NCI-H2107 (cell line): ENCODE results near the gene MSRB2.
"Not testable (repeated sequence)": the region's sequence is repeated elsewhere in the genome, so short reads cannot be mapped to it uniquely, and the experiment has no call there.

Experiments used
- DNase-seq: peaks from one replicate; lab custom pipeline; 2025; lab: John Stamatoyannopoulos, UW

MSRB2 gene

DNA sequence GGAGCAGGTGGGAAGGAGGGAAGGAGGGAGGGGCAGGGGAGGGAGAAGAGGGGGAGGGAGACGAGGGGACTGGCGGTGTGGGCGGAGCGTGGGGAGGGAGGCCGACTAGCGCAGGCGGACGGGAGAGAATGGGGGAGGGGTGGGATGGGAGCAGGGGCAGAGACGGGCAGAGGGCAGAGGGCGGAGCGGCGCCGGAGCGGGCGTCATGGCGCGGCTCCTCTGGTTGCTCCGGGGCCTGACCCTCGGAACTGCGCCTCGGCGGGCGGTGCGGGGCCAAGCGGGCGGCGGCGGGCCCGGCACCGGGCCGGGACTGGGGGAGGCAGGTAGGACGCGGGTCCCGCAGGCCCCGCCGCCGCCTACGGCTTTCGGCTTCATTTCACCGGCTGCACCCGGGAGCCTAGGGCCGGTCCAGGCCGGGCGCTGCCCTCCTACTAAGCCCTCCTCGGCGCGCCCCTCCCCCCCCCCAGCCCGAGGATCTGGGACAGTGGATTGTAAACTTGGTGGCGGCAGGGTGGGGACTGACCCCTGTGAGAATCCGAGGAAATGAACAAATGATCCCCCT lies at the start of gene MSRB2:
Gene MSRB2 (plus strand): TSS at position 176 of the 562 bp plus-strand sequence. CDS start 30 bp downstream, at position 206.
- DNase-seq: peak; percentile 9

- DNase-seq: no peak
Measured at GRCh38 chr10:23046027-23046426, 49.4 kb upstream of the MSRB2 start.

GRCh38 chr10:23047201-23048050 lies 48.0 kb upstream of the MSRB2 start:
- DNase-seq: no peak

DNA sequence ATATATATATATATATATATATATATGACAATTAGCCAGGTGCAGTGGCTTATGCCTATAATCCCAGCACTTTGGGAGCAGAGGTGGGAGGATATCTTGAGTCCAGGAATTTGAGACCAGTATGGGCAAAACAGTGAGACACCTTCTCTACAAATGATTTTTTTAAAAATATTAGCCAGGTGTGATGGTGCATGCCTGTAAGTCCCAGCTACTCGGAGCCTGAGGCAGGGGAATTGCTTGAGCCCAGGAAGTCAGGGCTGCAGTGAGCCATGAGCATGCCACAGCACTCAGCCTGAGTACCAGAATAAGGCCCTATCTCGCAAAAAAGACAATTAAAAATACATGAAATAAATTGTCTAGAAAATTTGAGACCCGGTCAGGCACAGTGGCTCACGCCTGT lies 47.2 kb upstream of the MSRB2 start:
- no peak for DNase-seq

DNA sequence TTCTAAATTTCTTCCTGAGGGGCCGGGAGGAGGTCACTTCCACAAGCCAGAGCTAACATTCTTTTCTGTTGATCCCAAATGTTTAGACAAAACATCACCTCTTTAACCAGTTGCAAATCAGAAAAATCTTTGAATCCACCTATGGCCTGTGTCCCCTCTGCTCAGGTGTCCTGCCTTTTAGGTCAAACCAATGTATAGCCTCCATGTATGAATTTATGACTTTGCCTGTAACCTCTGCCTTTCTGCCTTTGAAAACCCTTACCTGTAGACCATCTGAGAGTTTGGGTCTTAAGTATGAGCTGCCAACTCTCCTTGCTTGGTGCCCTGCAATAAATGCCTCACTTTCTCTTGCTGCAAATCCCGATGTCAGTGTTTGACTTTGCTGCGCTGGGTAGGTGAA lies 44.1 kb upstream of the MSRB2 start:
- no peak for DNase-seq

DNA sequence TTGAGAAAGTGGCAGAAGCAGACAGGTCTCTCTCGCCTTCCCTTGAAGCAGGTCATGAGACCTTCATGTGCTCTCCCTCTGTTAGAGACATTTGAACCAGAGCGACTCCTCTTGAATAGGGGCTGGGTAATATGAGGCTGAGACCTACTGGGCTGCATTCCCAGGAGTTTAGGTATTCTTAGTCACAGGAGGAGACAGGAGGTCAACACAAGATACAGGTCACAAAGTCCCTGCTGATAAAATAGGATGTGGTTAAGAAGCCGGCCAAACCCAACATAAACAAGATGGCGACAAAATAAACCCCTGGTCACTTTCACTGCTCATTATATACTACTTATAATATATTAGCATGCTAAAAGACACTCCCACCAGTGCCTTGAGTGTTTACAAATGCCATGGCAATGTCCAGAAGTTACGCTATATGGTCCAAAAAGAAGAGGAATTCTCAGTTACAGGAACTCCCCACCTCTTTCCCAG lies 43.5 kb upstream of the MSRB2 start:
- no peak for DNase-seq

GRCh38 chr10:23053036-23053435 lies 42.3 kb upstream of the MSRB2 start:
- no peak for DNase-seq

GRCh38 chr10:23055424-23056185 lies 39.8 kb upstream of the MSRB2 start:
- DNase-seq: no peak

GRCh38 chr10:23056186-23056579 lies 39.2 kb upstream of the MSRB2 start:
- DNase-seq: no peak

DNA sequence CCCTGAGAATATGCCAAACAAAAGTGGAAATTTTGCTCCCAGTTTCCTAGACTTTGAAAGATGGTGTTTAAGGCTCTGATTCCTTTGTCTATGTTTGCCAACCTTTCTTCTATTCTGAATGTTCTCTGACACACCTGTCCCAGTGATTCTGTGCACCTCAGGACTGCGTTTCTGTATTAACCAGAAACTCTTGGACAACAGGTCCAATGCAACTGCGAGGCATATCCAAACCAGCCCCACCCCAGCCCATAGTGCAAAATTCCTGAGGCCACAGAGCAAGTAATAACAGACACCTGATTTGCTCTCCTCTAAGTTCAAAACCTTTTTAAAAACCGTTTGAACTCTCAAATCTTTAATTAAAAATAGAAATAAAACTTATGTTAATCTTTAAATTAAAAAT lies 37.0 kb upstream of the MSRB2 start:
- DNase-seq: no peak

- no peak for DNase-seq
Measured at GRCh38 chr10:23060918-23061317, 34.5 kb upstream of the MSRB2 start.

DNA sequence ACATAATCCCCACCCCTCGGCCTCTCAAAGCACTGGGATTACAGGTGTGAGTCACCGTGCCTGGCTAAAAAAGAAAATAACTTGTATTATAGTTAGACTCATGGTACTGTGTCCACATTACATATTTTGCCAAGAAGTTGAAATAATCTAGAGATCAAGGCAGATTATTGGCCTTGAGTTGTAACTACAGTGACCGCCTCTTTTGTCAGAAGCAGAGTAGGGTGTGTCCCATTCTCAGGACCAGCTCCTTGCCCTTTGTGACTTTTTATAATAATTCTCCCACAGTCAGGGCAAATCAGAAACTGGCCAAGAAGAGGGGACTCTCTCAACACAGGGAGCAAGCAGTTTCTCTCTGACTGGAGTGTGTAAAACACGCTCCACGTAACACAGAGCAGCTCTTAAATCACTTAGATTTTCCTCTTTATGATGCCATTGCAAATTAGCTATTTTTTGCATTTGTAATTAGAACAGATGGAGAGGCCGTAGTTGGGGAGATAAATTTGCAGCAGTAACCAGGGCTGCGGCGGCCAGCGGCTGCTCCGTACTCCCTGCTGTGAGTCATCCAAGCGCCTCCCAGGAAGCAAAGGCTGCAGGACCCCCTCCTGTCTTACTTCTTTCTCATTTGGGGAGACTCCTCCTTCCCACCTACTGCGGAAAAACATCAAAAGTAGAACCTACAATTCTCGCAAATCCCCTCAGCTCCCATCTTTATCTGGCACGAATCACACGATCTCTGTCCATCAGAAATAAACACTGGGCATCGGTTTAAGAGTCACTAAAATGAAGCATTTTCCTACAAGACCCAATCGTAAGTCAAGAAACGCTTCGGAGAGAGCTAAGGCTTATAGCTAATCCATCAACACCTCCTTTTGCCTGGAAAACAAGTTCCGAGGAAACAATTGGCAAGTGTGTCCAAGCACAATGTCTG lies 32.1 kb upstream of the MSRB2 start:
- DNase-seq: no peak

GRCh38 chr10:23063973-23064812 lies 31.2 kb upstream of the MSRB2 start:
- DNase-seq: no peak

GRCh38 chr10:23064813-23065114 lies 30.6 kb upstream of the MSRB2 start:
- DNase-seq: not testable (repeated sequence)

GRCh38 chr10:23065181-23065948 lies 30.0 kb upstream of the MSRB2 start:
- DNase-seq: no peak

- DNase-seq: no peak
Measured at GRCh38 chr10:23067337-23067736, 28.0 kb upstream of the MSRB2 start.

GRCh38 chr10:23067939-23068775 lies 27.2 kb upstream of the MSRB2 start:
- DNase-seq: peak; percentile 10

- DNase-seq: no peak
Measured at GRCh38 chr10:23069019-23069815, 26.2 kb upstream of the MSRB2 start.
